ENCODE measurements around the gene NUP58.

GRCh38 chr13:25262261-25262660 lies 39.2 kb upstream of the NUP58 start:
- no peak for TF ChIP-seq EZH2 (IDR thresholded peaks at IDR 0.05; ENCODE audit: insufficient read depth, poor library complexity, severe bottlenecking)
- no peak for TF ChIP-seq EZH2phosphoT487 (IDR thresholded peaks at IDR 0.05; ENCODE audit: insufficient read depth, low read depth)
